ENCODE data around the gene EPHB1.

- no peak for TF ChIP-seq CTCF (conservative IDR thresholded peaks at IDR 0.05)
- no peak for TF ChIP-seq ZFX (IDR thresholded peaks at IDR 0.05)
Measured at GRCh38 chr3:135239615-135239884, 444.5 kb downstream of the EPHB1 start.

Data from C4-2B (cell line).